HG03460 (cell line): ENCODE results near the gene HMG20B.
A peak's percentile ranks its signal among the peaks of the same experiment; 100 is the strongest.

Experiments
- ATAC-seq: cut with Tn5 transposase; IDR thresholded peaks from one replicate; pipeline ENCODE4 v1.9.1; 2021; ENCODE audit not compliant: unreplicated experiment

HMG20B gene

DNA sequence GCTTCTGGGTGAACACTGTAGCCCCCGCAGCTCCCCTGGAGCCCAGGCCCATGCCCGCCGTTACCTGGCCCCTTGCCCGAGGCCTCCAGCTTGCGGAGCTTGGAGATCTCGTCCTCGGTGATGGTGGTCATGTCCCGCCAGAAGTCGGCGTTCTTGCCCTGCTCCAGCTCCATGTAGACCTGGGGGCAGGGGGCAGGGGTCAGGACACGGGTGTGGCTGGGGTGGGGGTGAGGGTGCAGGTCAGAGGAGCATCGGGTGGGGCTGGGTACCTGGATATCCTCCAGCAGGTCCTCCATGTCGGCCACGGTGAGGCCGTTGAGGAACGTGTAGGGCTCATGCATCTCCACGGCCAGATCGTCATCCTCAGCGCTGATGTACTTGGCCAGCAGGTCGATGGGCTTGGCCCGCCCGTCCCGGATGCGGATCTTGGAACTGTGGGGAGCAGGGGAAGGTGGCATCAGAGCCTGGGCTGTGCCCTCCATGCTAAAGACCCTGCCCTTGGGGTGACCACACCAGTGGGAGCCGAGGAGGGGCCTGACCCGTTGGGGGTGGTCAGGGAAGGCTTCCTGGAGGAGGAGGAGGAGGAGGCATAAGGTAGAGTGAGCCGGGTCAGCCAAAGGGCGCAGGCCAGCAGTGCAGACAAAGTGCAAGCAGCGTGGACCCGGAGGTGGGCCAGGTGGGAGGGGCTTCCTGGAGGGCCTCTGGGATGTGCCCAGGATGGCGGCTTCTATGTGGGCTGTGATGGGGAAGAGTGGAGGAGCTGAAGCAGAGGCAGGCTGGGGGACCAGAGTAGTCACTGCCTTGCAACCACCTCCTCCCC lies 46.3 kb downstream of the HMG20B start:
- no peak for ATAC-seq

DNA sequence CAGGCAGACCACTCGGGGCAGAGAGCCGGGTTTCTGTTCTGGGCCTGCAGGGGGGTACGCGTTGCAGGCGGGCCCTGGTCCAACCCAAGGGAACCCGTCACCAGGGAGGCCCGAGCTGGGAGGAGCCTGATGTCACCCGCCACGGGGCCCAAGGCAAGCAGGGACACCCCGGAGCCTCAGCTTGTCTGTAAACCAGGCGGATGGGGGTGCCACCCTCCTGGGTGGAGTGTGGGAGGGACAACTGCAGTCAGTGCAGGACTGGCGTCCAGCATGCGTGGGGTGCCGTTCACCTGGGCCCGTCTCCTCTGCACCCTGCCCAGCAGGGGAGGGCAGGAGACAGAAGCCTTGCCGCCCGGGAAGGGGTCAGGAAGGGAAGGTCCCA lies 46.9 kb downstream of the HMG20B start:
- ATAC-seq: no peak

DNA sequence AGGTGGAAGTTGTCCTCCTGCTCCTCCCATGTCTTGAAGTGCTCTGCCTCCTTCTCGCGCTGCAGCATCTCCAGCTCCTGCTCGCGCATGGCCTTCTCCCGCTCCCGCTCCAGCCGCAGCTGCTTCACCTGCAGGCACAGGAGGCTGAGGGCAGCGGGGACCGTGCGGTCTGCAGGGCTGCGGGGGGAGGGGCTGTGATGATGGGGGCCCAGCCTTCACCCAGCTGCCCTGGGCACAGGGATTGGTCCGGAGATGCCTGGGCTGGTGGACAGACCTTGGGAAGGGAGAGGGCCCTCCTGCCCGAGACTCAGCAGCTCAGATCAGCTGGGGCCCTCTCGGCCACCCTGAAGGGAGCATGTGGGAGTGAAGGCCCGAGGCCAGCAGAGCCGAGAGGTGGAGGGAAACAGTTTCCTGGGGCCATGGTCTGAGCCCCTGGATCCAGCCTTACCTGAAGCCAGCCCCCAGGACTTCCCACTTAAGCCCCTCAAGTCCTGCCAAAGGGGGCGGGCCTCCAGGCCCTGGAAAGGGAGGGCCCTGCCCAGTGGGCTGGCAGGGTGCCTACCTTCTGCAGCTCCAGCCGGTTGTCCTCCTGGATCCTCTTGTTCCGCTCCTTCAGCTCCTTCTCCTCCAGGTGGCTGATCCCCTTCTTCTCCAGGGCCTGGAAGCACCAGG lies 47.5 kb downstream of the HMG20B start:
- ATAC-seq: no peak

DNA sequence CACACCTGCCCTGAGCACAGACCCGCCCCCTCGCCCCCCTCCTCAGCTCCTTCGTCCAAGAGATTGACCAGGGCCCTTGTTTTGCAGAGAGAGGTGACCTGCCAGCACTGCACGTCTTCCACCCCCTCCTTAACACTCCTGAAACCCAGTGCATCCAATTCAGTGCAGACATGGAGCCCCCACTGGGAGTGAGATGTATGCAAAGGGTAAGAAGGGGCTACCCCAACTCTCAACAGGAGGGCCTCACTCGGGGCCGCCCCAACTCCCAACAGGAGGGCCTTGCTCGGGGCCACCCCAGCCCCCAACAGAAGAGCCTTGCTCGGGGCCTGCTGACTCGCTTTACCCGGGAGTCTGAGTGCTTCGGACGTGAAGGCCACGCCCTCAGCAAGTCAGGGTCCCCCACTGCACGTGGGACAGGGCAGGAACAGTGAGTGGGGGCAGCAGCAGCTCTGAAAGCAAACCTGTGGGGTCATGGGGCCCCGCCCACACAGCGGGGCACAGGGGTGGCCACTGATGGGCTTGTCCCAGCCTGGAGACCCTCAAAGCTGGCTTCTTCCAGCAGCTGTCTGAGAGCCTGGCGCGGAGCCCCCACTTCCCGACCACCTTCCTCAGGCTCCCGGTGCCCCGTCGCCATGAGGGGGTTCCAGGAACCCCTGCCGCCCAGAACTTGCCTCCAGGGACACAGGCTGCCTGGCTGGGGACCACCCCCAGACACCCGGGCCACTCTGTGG lies 48.2 kb downstream of the HMG20B start:
- no peak for ATAC-seq

DNA sequence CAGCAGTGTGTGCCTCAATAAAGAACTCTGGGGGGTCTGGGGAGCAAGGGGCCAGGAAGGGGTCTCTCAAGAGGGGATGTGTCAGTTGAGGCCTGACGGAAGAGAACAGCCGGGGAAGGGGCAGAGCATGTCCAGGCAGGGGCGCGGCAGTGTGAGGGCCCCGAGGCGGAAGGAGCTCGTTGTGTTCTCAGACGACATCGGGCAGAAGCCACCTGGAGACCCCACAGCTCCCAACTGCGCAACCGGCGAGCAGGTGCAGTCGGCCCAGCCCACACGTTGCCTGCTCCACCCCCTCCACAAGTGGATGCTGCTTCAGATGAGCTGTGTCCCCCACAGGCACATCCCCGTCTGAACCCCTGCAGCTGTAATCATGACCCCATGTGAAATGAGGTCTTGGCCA lies 48.9 kb downstream of the HMG20B start:
- no peak for ATAC-seq

DNA sequence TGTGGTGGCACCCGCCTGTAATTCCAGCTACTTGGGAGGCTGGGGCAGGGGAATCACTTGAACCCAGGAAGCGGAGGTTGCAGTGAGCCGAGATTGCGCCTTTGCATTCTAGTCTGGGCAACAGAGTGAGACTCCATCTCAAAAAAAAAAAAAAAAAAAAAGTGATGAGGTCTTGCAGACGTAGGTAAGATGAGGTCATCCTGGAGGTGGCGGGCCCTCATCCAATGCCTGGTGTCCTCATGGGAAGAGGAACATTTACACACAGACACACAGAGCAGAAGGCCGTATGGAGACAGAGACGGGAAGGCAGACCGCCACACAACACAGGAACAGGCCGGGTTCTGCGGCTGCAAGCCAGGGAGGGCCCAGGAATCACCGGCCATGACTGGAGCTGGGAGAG lies 49.5 kb downstream of the HMG20B start:
- ATAC-seq: no peak

DNA sequence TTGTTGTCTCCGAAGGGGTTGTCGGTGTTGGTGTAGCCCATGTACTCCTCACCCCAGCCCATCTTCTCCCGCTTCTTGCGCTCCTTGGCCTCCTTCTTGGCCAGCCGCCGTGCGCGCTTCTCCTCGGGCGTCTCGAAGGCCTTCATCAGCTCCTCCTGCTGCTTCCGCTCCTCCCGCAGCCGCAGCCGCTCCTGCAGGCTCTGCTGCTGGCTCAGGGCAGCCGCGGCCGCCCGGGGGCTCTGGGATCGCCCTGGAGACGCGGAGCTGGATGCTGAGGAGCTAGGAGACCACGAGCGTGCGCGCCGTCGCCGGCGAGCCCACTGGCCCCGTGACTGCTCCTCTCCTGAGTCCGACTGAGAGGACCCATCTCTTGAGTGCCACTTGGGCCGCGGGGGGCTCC lies 51.0 kb downstream of the HMG20B start:
- ATAC-seq: no peak

DNA sequence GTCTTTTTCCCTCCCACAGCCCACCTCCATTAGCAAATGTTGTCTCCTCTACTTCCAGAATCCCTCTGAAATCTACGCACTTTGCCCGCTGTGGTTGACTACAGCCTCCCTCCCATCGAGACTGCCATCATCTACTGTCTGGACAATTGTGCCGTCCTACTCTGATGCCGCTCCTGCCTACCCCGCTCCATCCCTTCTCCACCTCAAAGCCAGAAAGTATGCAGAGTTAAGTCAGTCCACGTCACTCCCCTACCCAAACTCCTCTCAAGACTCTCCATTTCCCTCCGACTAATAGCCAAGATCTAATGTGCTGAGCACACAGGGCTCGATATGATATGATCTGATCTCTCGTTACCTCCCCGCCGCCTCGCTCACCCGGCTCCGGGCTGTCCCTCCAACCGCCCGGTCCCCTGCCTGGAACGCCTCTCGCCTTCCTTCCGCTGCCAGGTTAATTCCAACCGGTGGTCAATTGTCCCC lies 53.3 kb downstream of the HMG20B start:
- no peak for ATAC-seq

DNA sequence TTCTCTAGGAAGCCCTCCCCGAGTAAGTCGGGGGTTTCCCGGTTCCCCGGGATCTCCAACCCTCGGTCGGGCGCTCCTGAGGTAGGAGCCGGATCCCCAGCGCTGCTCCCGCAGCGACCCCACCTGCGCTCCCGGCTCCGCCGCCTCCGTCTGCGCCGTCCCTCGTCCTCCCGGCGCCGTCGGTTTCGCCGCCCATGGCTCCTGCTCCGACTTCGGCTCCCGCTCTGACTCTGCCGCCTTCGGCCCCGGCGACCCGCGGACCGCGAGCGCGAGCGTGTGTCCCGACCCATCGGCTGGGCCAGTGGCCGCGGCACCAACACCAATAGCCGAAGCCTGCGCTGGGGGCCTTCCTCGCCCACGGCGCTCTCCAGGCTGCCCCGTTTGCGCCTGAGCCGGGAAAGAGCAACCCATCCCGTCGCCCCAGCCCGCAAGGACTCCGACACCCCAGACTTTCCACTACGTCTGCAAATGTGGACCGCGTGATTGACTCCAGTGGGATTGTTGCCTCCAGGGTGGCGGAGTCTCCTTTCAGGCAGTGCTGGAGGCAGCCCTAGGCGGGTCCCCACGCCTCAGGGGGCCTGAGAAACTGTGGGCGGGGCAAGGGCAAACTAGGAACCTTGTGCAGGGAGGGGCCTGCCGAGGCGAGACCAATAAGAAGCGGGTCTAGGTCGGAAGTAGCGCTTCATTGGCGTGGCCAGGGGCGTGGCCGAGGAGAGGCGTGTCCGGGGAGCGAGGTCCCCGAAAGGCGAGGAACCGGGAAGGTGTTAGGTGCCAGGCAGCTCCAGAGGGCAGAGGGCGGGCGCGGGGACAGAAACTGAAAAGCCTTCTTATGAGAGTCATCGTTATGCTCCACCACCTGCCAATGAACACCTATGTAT lies 54.0 kb downstream of the HMG20B start, which contains the start of gene CACTIN:
TSS of gene CACTIN (minus strand) at position 318 of the 878 bp plus-strand sequence. CDS start at position 290, 28 bp downstream.
- ATAC-seq: peak; percentile 79

DNA sequence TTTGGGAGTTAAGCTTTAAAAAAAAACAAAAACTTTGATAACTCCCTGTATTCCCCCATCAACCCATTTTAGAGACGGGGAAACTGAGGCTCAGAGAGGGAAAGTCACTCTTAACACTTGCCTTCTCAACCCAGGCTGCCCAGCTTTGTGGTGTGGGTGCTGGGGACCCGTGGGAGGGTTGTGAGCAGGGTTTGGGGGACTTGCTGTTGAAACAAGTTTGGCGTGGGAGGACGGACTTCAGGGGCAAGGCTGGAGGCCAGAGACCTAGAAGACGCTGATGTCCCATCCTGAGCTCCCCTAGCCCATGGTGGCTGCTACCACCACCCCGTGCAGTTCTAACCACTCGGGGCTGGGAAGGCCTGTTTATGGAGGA lies 54.6 kb downstream of the HMG20B start:
- ATAC-seq: no peak
